Stimulated activated CD4-positive, alpha-beta T cell treated with anti-CD3 and anti-CD28 coated beads, Interleukin-4, amount 100 ng/mL, for 48 hours (primary cell): Measurements from ENCODE around the gene ZBTB40.

ENCODE experiments used
- DNase-seq, 2 donors: peaks; one replicate each; pipeline ENCODE4 v3.0.0-alpha.2; 2020; ENCODE audit warnings: low read depth in 2 of 2

Gene ZBTB40

GRCh38 chr1:22530715-22531114 is 79.1 kb downstream of the ZBTB40 start:
- no peak for DNase-seq

- no peak for DNase-seq
Measured at GRCh38 chr1:22531251-22531650, 79.6 kb downstream of the ZBTB40 start.

- no peak for DNase-seq
Measured at GRCh38 chr1:22533244-22533895, 81.7 kb downstream of the ZBTB40 start.

- DNase-seq = no peak
Measured at GRCh38 chr1:22534951-22535350, 83.3 kb downstream of the ZBTB40 start.

- no peak for DNase-seq
Measured at GRCh38 chr1:22535399-22535798, 83.7 kb downstream of the ZBTB40 start.

GRCh38 chr1:22536506-22536905 is 84.9 kb downstream of the ZBTB40 start:
- no peak for DNase-seq

- DNase-seq = no peak
Measured at GRCh38 chr1:22537441-22538139, 85.9 kb downstream of the ZBTB40 start.

- DNase-seq = no peak
Measured at GRCh38 chr1:22539510-22540118, 88.0 kb downstream of the ZBTB40 start.

- DNase-seq = no peak
Measured at GRCh38 chr1:22540337-22540736, 88.7 kb downstream of the ZBTB40 start.

- DNase-seq = no peak
Measured at GRCh38 chr1:22542886-22543285, 91.2 kb downstream of the ZBTB40 start.

GRCh38 chr1:22543679-22544078 is 92.0 kb downstream of the ZBTB40 start:
- no peak for DNase-seq

GRCh38 chr1:22544606-22545005 is 93.0 kb downstream of the ZBTB40 start:
- no peak for DNase-seq

- no peak for DNase-seq
Measured at GRCh38 chr1:22545141-22545540, 93.5 kb downstream of the ZBTB40 start.

GRCh38 chr1:22547186-22547817 is 95.7 kb downstream of the ZBTB40 start:
- DNase-seq = no peak

GRCh38 chr1:22547818-22548462 is 96.3 kb downstream of the ZBTB40 start:
- no peak for DNase-seq

- DNase-seq = no peak
Measured at GRCh38 chr1:22550021-22550420, 98.4 kb downstream of the ZBTB40 start.

GRCh38 chr1:22551591-22551990 is 99.9 kb downstream of the ZBTB40 start:
- DNase-seq = no peak

GRCh38 chr1:22552021-22552420 is 100.4 kb downstream of the ZBTB40 start:
- no peak for DNase-seq

- DNase-seq = no peak
Measured at GRCh38 chr1:22553104-22553880, 101.6 kb downstream of the ZBTB40 start.

GRCh38 chr1:22553991-22554522 is 102.4 kb downstream of the ZBTB40 start:
- no peak for DNase-seq

- no peak for DNase-seq
Measured at GRCh38 chr1:22555371-22555656, 103.7 kb downstream of the ZBTB40 start.
